GM23248 (cell line): ENCODE results near the gene DUSP10.

Experiments
- EZH2 ChIP-seq: fragments of 200-600 bp; sonication (generic); IDR thresholded peaks from 2 replicates; pipeline ENCODE4 v1.6.1; 2018; ENCODE audit warnings: antibody characterized with exemption, mild to moderate bottlenecking; ENCODE audit not compliant: insufficient read depth, poor library complexity, severe bottlenecking
- EZH2phosphoT487 ChIP-seq: fragments of 200-600 bp; sonication (generic); IDR thresholded peaks from 2 replicates; pipeline ENCODE4 v1.6.1; 2018; ENCODE audit warnings: antibody characterized with exemption, moderate library complexity, mild to moderate bottlenecking, low read depth; ENCODE audit not compliant: insufficient read depth

DNA sequence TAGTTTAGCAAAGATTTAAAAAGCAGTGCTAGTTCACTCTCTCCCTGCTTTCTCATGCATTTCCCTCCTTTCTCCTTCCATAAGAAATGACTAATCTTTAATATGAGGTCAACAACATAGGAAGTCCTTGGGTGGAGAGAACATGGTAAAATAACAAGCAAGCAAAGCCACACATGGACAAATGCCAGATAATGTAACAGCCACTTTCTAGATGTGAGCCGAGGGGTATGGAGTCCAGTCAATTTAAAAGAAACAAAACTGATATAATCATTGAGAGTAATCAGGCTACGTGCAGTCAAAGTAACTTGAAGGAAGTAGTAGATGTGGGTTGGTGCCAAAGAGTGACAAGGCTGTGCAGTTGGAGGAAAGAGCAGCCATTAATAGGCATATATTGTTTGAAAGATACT, 69.6 kb downstream of the DUSP10 start:
- TF ChIP-seq EZH2 (no peak), EZH2phosphoT487 (no peak)
